Osteocyte (in vitro differentiated cells): ENCODE data around the gene KCNK7. TPM values are rescaled to one million over a fixed set of nuclear protein-coding genes. Genes with fewer than 3 reads are reported as not detected.

Experiments
- DNase-seq: peaks from one replicate; pipeline ENCODE4 v3.0.0; 2021; ENCODE audit warnings: mixed read lengths; ENCODE audit not compliant: unreplicated experiment; ENCODE audit errors: extremely low spot score
- H3K27ac Mint-ChIP-seq: one replicate; pipeline ENCODE4 v1.8.0; 2021; ENCODE audit warnings: mild to moderate bottlenecking, mixed read lengths; ENCODE audit not compliant: unreplicated experiment
- H3K27me3 Mint-ChIP-seq: one replicate; pipeline ENCODE4 v1.8.0; 2021; ENCODE audit warnings: mixed read lengths; ENCODE audit not compliant: unreplicated experiment
- H3K36me3 Mint-ChIP-seq: one replicate; pipeline ENCODE4 v1.8.0; 2021; ENCODE audit warnings: mixed read lengths; ENCODE audit not compliant: unreplicated experiment
- H3K4me1 Mint-ChIP-seq: one replicate; pipeline ENCODE4 v1.8.0; 2021; ENCODE audit warnings: mixed read lengths; ENCODE audit not compliant: unreplicated experiment
- H3K4me3 Mint-ChIP-seq: one replicate; pipeline ENCODE4 v1.8.0; 2021; ENCODE audit warnings: mild to moderate bottlenecking, moderate library complexity, mixed read lengths; ENCODE audit not compliant: unreplicated experiment
- H3K9me3 Mint-ChIP-seq: one replicate; pipeline ENCODE4 v1.8.0; 2021; ENCODE audit warnings: mixed read lengths; ENCODE audit not compliant: unreplicated experiment
- total RNA-seq: library from RNA; stranded (reverse); gene quantifications from 2 replicates; pipeline ENCODE4 v1.2.1, GENCODE V29; 2021
- TF ChIP-seq, protein P1 (sequence below): fragments of 200-600 bp; sonication (generic); IDR thresholded peaks from 2 replicates; pipeline ENCODE4 v1.5.0; 2021; ENCODE audit warnings: antibody characterized with exemption, mild to moderate bottlenecking, moderate library complexity

KCNK7 gene
- total RNA-seq, 1 donor from 2014 or later = not detected

DNA sequence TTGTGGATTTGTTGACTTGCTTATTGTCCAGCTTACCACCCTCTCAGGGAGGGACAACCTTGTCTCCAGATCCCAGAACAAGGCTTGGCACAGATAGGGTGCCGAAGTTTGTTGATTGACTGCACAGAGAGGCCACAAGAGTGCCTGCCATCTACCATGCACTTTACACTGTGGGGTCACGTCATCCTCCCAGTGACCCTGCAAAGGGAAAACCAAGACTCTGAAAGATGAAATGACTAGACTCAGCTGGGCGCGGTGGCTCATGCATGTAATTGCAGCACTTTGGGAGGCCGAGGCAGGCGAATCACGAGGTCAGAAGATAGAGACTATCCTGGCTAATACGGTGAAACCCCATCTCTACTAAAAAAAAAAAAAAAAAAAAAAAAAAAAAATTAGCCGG, 32.8 kb downstream of the KCNK7 start:
- H3K4me3 Mint-ChIP-seq = no peak overlapping the region
- TF ChIP-seq, protein P1, sequence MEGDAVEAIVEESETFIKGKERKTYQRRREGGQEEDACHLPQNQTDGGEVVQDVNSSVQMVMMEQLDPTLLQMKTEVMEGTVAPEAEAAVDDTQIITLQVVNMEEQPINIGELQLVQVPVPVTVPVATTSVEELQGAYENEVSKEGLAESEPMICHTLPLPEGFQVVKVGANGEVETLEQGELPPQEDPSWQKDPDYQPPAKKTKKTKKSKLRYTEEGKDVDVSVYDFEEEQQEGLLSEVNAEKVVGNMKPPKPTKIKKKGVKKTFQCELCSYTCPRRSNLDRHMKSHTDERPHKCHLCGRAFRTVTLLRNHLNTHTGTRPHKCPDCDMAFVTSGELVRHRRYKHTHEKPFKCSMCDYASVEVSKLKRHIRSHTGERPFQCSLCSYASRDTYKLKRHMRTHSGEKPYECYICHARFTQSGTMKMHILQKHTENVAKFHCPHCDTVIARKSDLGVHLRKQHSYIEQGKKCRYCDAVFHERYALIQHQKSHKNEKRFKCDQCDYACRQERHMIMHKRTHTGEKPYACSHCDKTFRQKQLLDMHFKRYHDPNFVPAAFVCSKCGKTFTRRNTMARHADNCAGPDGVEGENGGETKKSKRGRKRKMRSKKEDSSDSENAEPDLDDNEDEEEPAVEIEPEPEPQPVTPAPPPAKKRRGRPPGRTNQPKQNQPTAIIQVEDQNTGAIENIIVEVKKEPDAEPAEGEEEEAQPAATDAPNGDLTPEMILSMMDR = no peak
- no peak overlapping the region for H3K27ac Mint-ChIP-seq
- H3K27me3 Mint-ChIP-seq = no peaks in the 10 kb centered on the region
- DNase-seq = no peak
- no peaks in the 10 kb centered on the region for H3K9me3 Mint-ChIP-seq
- H3K4me1 Mint-ChIP-seq = peaks cover 43% of the 10 kb centered on the region
- no peaks in the 10 kb centered on the region for H3K36me3 Mint-ChIP-seq

DNA sequence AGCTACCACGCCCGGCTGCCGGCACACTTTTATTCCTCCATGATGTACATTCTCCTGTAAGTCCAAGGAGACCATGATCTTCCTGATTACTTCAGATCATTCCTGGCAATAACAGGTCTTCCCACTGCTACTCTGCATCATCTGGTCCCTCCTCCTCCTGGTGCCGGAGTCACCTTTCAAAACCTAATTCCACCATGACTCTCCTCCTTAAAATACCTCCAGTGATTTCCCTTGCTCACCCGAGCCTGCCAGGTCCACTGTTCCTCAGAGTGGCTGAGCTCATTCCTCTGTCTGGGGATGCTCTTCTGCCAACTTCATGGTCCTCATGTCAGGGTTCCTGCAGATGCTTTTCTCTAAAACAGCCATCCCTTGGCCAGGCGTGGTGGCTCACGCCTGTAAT, 33.6 kb downstream of the KCNK7 start:
- TF ChIP-seq, protein P1 = no peak
- H3K4me1 Mint-ChIP-seq = peaks cover 48% of the 10 kb centered on the region
- H3K9me3 Mint-ChIP-seq = no peaks in the 10 kb centered on the region
- H3K27me3 Mint-ChIP-seq = no peaks in the 10 kb centered on the region
- no peak overlapping the region for H3K27ac Mint-ChIP-seq
- H3K36me3 Mint-ChIP-seq = no peaks in the 10 kb centered on the region
- no peak for DNase-seq
- H3K4me3 Mint-ChIP-seq = no peak overlapping the region

DNA sequence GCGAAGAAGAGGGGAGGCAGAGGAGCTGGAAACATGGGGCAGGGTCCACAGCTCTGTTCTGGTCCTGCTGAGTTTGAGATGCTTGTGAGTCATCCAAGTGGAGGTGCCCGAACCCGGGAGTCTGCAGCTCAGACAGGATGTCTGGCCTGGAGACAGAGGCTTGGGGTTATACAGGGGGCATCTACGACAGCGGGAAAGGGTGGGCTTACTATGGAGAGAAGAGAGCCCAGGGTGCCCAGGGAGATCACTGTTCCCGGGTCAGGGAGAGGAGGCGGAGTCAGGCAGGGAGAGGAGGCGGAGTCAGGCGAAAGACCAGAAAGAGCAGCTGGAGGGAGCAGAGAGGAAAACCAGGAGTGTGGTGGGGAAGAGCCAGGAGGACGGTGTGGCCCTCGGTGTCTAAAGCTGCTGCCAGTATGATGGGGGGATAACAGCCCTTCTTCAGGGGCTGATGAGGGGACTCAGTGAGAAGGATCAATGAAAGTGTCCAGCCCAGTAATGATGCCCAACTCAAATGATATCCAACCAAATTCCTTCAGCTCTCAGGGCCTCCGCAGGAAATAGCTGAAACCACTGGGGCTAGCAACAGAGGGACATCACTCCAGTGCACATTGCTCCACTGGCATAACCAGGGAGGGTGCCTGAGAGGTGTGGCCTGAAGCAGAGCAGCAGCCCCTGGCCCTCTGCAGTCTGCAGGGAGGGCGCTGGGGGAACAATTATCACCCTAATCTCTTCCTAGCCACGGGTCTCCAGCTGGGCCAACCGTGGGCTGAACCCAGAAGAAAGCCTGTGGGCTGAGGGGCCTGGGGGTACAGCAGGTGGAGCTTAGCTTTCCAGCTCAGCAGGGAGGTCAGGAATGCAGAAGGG, 34.8 kb downstream of the KCNK7 start:
- no peaks in the 10 kb centered on the region for H3K27me3 Mint-ChIP-seq
- H3K9me3 Mint-ChIP-seq = no peaks in the 10 kb centered on the region
- peaks cover 2% of the 10 kb centered on the region for H3K36me3 Mint-ChIP-seq
- H3K27ac Mint-ChIP-seq = peak overlapping the region; percentile 94
- peaks cover 53% of the 10 kb centered on the region for H3K4me1 Mint-ChIP-seq
- TF ChIP-seq, protein P1 = no peak
- DNase-seq = no peak
- H3K4me3 Mint-ChIP-seq = peak overlapping the region; percentile 5

DNA sequence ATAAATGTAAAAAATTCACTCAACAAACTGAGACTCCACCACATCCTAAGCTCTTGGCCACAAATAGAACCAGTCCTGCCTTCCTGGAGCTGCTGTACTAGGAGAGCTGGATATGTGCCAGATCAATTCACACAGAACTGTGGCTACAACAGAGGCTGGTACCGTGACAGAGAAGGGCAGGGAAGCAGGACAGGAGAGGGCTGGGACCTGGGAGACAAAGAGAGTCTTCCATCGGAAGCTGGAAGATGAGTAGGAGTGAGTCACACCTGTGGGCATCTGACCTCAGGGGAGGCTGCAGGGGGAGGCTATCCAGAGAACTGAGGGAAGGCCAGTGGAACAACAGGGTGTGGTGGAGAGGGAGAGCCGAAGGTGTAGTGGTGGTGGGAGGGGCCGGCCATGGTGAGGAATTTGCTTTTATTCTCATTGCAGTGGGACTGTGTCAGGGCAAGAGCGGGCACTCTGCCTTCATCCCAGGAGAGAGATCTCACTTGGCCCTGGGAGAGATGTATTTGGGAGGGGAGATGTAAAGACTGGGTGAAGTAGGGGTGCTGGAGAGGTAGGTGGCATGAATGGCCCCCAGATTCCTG, 35.6 kb downstream of the KCNK7 start:
- Mint-ChIP-seq H3K4me1 (peaks cover 61% of the 10 kb centered on the region), H3K27ac (peak overlapping the region; percentile 94), H3K36me3 (peaks cover 3% of the 10 kb centered on the region), H3K27me3 (no peaks in the 10 kb centered on the region), H3K4me3 (peak overlapping the region; percentile 5), H3K9me3 (no peaks in the 10 kb centered on the region)
- no peak for DNase-seq
- TF ChIP-seq, protein P1 = no peak

DNA sequence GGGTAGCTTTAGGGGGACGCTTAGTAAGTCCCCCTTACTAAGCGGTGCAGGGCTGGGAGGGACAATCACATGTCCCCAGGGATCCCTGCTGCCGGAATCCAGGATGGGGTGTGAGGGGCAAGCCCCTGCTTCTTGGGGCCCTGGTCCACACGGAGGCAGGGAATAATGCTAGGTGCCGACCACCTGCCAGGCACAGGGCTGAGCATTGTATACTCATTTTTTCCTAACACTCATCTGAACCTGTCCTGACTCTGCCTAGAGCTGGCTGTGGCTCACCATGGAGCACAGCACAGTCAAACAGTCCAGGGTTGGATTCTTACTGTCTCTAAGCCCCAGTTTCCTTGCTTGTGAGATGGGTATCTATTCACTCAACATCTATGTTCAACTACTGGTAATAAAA, 36.1 kb downstream of the KCNK7 start:
- TF ChIP-seq, protein P1 = no peak
- Mint-ChIP-seq H3K27ac (peak overlapping the region; percentile 94), H3K4me3 (no peak overlapping the region), H3K9me3 (no peaks in the 10 kb centered on the region), H3K4me1 (peaks cover 66% of the 10 kb centered on the region), H3K27me3 (no peaks in the 10 kb centered on the region), H3K36me3 (peaks cover 4% of the 10 kb centered on the region)
- no peak for DNase-seq
